Measurements from ENCODE around the gene CASP5.

- TF ChIP-seq, protein P1, sequence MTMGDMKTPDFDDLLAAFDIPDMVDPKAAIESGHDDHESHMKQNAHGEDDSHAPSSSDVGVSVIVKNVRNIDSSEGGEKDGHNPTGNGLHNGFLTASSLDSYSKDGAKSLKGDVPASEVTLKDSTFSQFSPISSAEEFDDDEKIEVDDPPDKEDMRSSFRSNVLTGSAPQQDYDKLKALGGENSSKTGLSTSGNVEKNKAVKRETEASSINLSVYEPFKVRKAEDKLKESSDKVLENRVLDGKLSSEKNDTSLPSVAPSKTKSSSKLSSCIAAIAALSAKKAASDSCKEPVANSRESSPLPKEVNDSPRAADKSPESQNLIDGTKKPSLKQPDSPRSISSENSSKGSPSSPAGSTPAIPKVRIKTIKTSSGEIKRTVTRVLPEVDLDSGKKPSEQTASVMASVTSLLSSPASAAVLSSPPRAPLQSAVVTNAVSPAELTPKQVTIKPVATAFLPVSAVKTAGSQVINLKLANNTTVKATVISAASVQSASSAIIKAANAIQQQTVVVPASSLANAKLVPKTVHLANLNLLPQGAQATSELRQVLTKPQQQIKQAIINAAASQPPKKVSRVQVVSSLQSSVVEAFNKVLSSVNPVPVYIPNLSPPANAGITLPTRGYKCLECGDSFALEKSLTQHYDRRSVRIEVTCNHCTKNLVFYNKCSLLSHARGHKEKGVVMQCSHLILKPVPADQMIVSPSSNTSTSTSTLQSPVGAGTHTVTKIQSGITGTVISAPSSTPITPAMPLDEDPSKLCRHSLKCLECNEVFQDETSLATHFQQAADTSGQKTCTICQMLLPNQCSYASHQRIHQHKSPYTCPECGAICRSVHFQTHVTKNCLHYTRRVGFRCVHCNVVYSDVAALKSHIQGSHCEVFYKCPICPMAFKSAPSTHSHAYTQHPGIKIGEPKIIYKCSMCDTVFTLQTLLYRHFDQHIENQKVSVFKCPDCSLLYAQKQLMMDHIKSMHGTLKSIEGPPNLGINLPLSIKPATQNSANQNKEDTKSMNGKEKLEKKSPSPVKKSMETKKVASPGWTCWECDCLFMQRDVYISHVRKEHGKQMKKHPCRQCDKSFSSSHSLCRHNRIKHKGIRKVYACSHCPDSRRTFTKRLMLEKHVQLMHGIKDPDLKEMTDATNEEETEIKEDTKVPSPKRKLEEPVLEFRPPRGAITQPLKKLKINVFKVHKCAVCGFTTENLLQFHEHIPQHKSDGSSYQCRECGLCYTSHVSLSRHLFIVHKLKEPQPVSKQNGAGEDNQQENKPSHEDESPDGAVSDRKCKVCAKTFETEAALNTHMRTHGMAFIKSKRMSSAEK (CRISPR knock-in tag; IDR thresholded peaks at IDR 0.05; ENCODE audit: borderline replicate concordance): no peak
- TF ChIP-seq FOXJ3 (CRISPR knock-in tag; IDR thresholded peaks at IDR 0.05; ENCODE audit: borderline replicate concordance) (no peak), ETV6 (CRISPR knock-in tag; IDR thresholded peaks at IDR 0.05) (no peak)
These were observed 12.0 kb upstream of the CASP5 start, which contains the start of gene CASP1 for GRCh38 chr11:105034813-105035620.

All from WTC11 (cell line).